ENCODE measurements around the gene CAMKMT. TPM values are rescaled to one million over a fixed set of nuclear protein-coding genes. Genes with fewer than 3 reads are reported as not detected.

The CAMKMT gene
- total RNA-seq, 3 donors from 2014 or later, result 6.4 to 11.8 (median 10.5) TPM

GRCh38 chr2:44598330-44599119 lies 236.8 kb downstream of the CAMKMT start:
- no peaks in the 10 kb centered on the region for H3K27me3 ChIP-seq
- H3K4me1 ChIP-seq, result no peaks in the 10 kb centered on the region
- no peak overlapping the region for H3K4me3 ChIP-seq
- DNase-seq (ENCODE audit: low spot score in 2 of 2), result no peak
- H3K27ac ChIP-seq, result no peak overlapping the region
- intact Hi-C loops (cut with DNase I; ENCODE audit: low total_unique reads), result no loop called here
- TF ChIP-seq POLR2A (IDR thresholded peaks at IDR 0.05) (no peak), POLR2AphosphoS5 (IDR thresholded peaks at IDR 0.05) (no peak), CTCF (IDR thresholded peaks at IDR 0.05) (no peak)
- no peaks in the 10 kb centered on the region for H3K36me3 ChIP-seq
- no peaks in the 10 kb centered on the region for H3K9me3 ChIP-seq

- Histone ChIP-seq H3K4me1 (no peaks in the 10 kb centered on the region), H3K4me3 (no peak overlapping the region), H3K27me3 (no peaks in the 10 kb centered on the region), H3K27ac (no peak overlapping the region), H3K36me3 (no peaks in the 10 kb centered on the region), H3K9me3 (no peaks in the 10 kb centered on the region)
- TF ChIP-seq POLR2A (IDR thresholded peaks at IDR 0.05) (no peak), POLR2AphosphoS5 (IDR thresholded peaks at IDR 0.05) (no peak), CTCF (IDR thresholded peaks at IDR 0.05) (no peak)
- DNase-seq (ENCODE audit: low spot score in 2 of 2), result no peak
- intact Hi-C loops (cut with DNase I; ENCODE audit: low total_unique reads), result no loop called here
Observed at GRCh38 chr2:44599130-44599529, 237.4 kb downstream of the CAMKMT start.

- DNase-seq (ENCODE audit: low spot score in 2 of 2), result no peak
- Histone ChIP-seq H3K9me3 (no peaks in the 10 kb centered on the region), H3K4me1 (no peaks in the 10 kb centered on the region), H3K36me3 (no peaks in the 10 kb centered on the region), H3K4me3 (no peak overlapping the region), H3K27me3 (no peaks in the 10 kb centered on the region), H3K27ac (no peak overlapping the region)
- intact Hi-C loops (cut with DNase I; ENCODE audit: low total_unique reads), result no loop called here
- TF ChIP-seq POLR2AphosphoS5 (IDR thresholded peaks at IDR 0.05) (no peak), CTCF (IDR thresholded peaks at IDR 0.05) (no peak), POLR2A (IDR thresholded peaks at IDR 0.05) (no peak)
Observed at GRCh38 chr2:44602446-44602845, 240.7 kb downstream of the CAMKMT start.

- TF ChIP-seq POLR2AphosphoS5 (IDR thresholded peaks at IDR 0.05) (no peak), CTCF (IDR thresholded peaks at IDR 0.05) (no peak), POLR2A (IDR thresholded peaks at IDR 0.05) (no peak)
- H3K9me3 ChIP-seq, result no peaks in the 10 kb centered on the region
- H3K27me3 ChIP-seq, result no peaks in the 10 kb centered on the region
- intact Hi-C loops (cut with DNase I; ENCODE audit: low total_unique reads), result loop anchor here (5.0 kb wide), 1 partner anchor 852 kb away; no protein-coding TSS in a partner anchor
- DNase-seq (ENCODE audit: low spot score in 2 of 2), result no peak
- no peaks in the 10 kb centered on the region for H3K4me1 ChIP-seq
- H3K4me3 ChIP-seq, result no peak overlapping the region
- H3K27ac ChIP-seq, result no peak overlapping the region
- H3K36me3 ChIP-seq, result no peaks in the 10 kb centered on the region
Observed at GRCh38 chr2:44605511-44605910, 243.8 kb downstream of the CAMKMT start.

GRCh38 chr2:44612276-44612675 lies 250.5 kb downstream of the CAMKMT start:
- no peak overlapping the region for H3K4me3 ChIP-seq
- H3K4me1 ChIP-seq, result no peaks in the 10 kb centered on the region
- TF ChIP-seq CTCF (IDR thresholded peaks at IDR 0.05) (no peak), POLR2AphosphoS5 (IDR thresholded peaks at IDR 0.05) (no peak), POLR2A (IDR thresholded peaks at IDR 0.05) (no peak)
- H3K27ac ChIP-seq, result no peak overlapping the region
- no peaks in the 10 kb centered on the region for H3K27me3 ChIP-seq
- no peak for DNase-seq (ENCODE audit: low spot score in 2 of 2)
- H3K9me3 ChIP-seq, result no peaks in the 10 kb centered on the region
- intact Hi-C loops (cut with DNase I; ENCODE audit: low total_unique reads), result no loop called here
- H3K36me3 ChIP-seq, result no peaks in the 10 kb centered on the region
